T-helper 1 cell treated with Interleukin-12 subunit alpha and Interleukin-12 subunit beta and Interleukin-4 antibody, amounts not matched to agents 30 μg/mL and 1 μg/mL, for 36 hours (primary cell): ENCODE measurements around the gene AIP.
"Not testable (repeated sequence)": the region's sequence is repeated elsewhere in the genome, so short reads cannot be mapped to it uniquely, and the experiment has no call there.

Source experiments
- H3K27ac Mint-ChIP-seq: one replicate; pipeline ENCODE4 v1.8.0; 2021; ENCODE audit warnings: mild to moderate bottlenecking, mixed read lengths
- H3K27me3 Mint-ChIP-seq: one replicate; pipeline ENCODE4 v1.8.0; 2021; ENCODE audit warnings: low read depth, mixed read lengths
- H3K36me3 Mint-ChIP-seq: one replicate; pipeline ENCODE4 v1.8.0; 2021; ENCODE audit warnings: low read depth, mixed read lengths
- H3K4me1 Mint-ChIP-seq: one replicate; pipeline ENCODE4 v1.8.0; 2021; ENCODE audit warnings: low read depth, mixed read lengths
- H3K4me3 Mint-ChIP-seq: one replicate; pipeline ENCODE4 v1.8.0; 2021; ENCODE audit warnings: mild to moderate bottlenecking, moderate library complexity, mixed read lengths
- H3K9me3 Mint-ChIP-seq: one replicate; pipeline ENCODE4 v1.8.0; 2021; ENCODE audit warnings: mixed read lengths

The AIP gene

DNA sequence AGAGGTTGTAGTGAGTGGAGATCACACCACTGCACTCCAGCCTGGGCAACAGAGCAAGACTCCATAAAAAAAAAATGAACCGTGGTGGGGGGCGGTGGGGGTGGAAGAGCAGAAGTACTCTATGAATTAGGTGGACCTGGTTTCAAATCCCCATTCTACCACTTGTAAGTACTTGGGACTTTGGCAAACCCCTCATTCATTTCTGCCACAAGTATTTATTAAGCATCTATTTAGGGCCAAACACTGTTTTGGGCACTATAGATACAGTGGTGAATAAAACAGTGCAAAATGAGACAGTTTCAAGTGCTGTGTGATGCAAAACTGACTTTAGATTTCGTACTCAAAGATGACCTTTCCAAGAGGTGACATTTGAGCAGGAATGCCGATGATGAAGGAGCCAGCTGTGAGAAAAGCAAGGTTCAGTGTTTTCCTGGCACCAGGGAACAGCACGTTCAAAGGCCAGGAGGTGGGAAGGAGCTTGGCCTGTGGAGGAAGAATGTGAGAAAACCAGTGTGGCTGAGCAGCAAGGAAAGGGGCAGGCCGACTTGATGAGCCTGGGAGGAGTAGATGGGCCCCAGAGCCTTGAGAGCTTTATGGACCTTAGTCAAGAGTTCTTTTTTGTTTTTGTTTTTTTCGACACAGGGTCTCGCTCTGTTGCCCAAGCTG is 12.4 kb upstream of the AIP start:
- H3K9me3 Mint-ChIP-seq, result no peaks in the 10 kb centered on the region
- peaks cover 4% of the 10 kb centered on the region for H3K27me3 Mint-ChIP-seq
- no peak overlapping the region for H3K27ac Mint-ChIP-seq
- H3K36me3 Mint-ChIP-seq, result no peaks in the 10 kb centered on the region
- H3K4me1 Mint-ChIP-seq, result peaks cover 20% of the 10 kb centered on the region
- H3K4me3 Mint-ChIP-seq, result no peak overlapping the region

DNA sequence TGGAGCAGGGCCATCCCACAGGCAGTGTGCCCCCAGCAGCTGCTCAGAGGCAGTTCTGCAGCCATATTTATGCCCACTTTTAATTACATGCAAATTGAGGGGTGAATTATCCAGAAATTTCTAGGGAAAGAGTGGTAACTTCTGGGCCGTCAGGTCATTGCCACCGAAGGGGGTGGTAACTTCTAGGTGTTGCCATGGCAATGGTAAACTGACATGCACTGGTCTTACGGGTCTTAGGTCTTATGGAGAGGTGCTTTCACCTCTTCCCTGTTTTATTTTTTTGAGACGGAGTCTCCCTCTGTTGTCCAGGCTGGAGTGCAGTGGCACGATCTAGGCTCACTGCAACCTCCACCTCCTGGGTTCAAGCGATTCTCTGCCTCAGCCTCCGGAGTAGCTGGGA is 9.9 kb upstream of the AIP start:
- no peaks in the 10 kb centered on the region for H3K36me3 Mint-ChIP-seq
- H3K4me1 Mint-ChIP-seq, result peaks cover 9% of the 10 kb centered on the region
- peaks cover 4% of the 10 kb centered on the region for H3K27me3 Mint-ChIP-seq
- no peaks in the 10 kb centered on the region for H3K9me3 Mint-ChIP-seq
- no peak overlapping the region for H3K4me3 Mint-ChIP-seq
- no peak overlapping the region for H3K27ac Mint-ChIP-seq

DNA sequence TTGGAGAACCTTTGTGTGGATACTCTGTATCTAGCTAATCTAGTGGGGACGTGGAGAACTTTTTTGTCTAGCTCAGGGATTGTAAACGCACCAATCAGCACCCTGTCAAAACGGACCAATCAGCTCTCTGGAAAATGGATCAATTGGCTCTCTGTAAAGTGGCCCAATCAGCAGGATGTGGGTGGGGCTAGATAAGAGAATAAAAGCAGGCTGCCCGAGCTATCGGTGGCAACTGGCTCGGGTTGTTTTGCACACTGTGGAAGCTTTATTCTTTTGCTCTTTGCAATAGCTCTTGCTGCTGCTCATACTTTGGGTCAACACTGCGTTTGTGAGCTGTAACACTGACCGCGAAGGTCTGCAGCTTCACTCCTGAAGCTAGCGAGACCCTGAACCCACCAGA is 6.1 kb upstream of the AIP start:
- not testable (repeated sequence) for H3K9me3 Mint-ChIP-seq, H3K27me3 Mint-ChIP-seq, H3K27ac Mint-ChIP-seq, H3K4me1 Mint-ChIP-seq, H3K4me3 Mint-ChIP-seq, H3K36me3 Mint-ChIP-seq

DNA sequence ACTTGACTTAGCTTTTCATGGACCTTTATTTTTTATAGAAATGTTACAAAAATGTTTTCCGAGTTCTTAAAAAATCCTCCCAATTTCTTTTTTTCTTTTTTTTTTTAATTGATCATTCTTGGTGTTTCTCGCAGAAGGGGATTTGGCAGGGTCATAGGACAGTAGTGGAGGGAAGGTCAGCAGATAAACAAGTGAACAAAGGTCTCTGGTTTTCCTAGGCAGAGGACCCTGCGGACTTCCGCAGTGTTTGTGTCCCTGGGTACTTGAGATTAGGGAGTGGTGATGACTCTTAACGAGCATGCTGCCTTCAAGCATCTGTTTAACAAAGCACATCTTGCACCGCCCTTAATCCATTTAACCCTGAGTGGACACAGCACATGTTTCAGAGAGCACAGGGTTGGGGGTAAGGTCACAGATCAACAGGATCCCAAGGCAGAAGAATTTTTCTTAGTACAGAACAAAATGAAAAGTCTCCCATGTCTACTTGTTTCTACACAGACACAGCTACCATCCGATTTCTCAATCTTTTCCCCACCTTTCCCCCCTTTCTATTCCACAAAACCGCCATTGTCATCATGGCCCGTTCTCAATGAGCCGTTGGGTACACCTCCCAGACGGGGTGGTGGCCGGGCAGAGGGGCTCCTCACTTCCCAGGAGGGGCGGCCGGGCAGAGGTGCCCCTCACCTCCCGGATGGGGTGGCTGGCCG is 5.3 kb upstream of the AIP start:
- not testable (repeated sequence) for H3K9me3 Mint-ChIP-seq, H3K4me3 Mint-ChIP-seq, H3K4me1 Mint-ChIP-seq, H3K27me3 Mint-ChIP-seq, H3K36me3 Mint-ChIP-seq, H3K27ac Mint-ChIP-seq

DNA sequence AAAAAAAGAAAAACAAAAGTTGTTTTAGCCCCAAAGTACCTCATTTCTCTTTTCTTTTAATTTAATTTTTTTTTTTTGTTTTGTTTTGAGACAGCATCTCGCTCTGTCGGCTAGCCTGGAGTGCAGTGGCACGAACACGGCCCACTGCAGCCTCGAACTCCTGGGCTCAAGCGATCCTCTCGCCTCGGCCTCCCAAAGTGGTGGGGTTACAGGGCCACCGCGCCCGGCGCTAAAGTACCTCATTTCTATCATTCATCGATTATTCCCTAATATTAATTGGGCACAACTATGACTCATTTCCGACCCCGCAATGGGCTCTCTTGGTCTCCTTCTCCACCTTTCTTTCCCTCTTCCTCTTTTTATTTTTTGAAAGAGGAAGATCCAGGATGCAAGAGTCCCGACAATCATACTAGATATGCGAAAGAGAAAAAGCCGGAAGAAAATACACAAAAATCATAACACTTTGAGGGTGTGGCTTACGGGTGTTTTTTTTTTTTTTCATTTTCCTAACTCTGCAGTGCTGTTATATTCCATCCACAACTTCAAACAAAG is 475 bp upstream of the AIP start:
- Mint-ChIP-seq H3K27ac (peak overlapping the region; percentile 96), H3K27me3 (no peaks in the 10 kb centered on the region), H3K9me3 (no peaks in the 10 kb centered on the region), H3K4me1 (peaks cover 34% of the 10 kb centered on the region), H3K4me3 (peak overlapping the region; percentile 93), H3K36me3 (peaks cover 15% of the 10 kb centered on the region)

DNA sequence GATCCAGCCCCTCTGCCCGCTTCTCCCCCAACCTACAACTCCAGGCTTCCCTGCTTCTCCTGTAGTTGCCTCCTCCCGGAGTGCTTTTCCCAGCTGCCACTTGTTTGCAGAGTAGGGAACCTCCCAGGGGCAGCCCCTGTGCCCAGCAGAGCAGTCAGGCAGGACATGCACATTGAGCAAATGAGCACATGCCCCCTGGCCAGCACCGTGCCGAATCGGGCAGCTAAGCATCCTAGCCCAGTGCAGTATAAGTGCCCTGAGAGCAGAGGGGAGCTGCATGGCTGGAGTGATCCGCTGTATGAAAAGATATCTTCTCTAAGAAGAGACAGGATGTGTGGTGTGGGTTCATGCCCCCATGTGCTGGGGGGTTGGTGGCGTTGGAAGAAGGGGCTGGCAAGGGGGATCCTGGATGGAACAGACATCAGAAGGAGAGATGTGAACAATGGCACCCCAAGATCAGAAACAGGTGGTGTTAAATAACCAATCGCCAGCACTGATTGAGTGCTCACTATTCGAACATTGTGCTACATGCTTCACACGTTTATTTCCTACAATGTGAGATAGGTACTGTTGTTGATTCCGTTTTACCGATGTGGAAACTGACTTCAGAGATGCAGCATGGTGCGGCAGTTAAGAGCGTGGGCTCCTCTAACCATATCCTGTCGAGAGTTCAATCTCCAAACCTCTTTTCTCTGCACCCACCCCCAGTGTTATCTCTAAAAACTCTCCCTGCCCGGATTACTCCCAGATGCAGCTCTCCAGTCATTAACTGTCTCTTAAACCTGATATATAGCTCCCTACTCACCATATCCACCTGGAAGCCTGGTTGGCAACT is 1.2 kb downstream of the AIP start:
- peaks cover 49% of the 10 kb centered on the region for H3K4me1 Mint-ChIP-seq

DNA sequence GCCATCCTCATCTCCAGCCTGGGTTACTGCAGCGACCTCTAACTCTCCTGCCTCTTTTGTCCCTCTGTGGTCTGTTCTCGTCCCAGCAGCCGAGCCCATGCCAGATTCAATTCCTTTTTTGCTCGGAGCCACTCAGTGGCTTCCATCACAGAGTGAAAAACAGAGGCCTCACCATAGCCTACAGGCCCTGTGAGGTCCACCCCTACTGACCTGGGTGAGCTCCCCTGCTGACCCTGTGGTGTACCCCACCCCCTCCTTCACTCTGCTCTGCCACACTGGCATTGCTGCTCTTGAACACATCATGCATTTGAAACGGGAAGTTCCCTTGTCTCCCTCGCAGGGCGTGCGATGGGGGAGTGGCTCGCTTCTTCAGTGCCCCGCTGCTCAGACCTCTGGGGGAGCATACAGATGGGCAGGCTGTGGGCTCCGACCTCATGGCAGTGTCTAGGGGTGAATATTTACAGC is 2.1 kb downstream of the AIP start:
- peaks cover 27% of the 10 kb centered on the region for H3K36me3 Mint-ChIP-seq
- no peaks in the 10 kb centered on the region for H3K27me3 Mint-ChIP-seq
- no peaks in the 10 kb centered on the region for H3K9me3 Mint-ChIP-seq
- H3K4me1 Mint-ChIP-seq, result peaks cover 53% of the 10 kb centered on the region
- peak overlapping the region; percentile 96 for H3K27ac Mint-ChIP-seq
- peak overlapping the region; percentile 93 for H3K4me3 Mint-ChIP-seq

More for the DNA sequence above, 1.2 kb downstream of the AIP start:
- H3K4me3 Mint-ChIP-seq, result peak overlapping the region; percentile 93
- peaks cover 23% of the 10 kb centered on the region for H3K36me3 Mint-ChIP-seq
- no peaks in the 10 kb centered on the region for H3K27me3 Mint-ChIP-seq
- no peaks in the 10 kb centered on the region for H3K9me3 Mint-ChIP-seq
- peak overlapping the region; percentile 96 for H3K27ac Mint-ChIP-seq

DNA sequence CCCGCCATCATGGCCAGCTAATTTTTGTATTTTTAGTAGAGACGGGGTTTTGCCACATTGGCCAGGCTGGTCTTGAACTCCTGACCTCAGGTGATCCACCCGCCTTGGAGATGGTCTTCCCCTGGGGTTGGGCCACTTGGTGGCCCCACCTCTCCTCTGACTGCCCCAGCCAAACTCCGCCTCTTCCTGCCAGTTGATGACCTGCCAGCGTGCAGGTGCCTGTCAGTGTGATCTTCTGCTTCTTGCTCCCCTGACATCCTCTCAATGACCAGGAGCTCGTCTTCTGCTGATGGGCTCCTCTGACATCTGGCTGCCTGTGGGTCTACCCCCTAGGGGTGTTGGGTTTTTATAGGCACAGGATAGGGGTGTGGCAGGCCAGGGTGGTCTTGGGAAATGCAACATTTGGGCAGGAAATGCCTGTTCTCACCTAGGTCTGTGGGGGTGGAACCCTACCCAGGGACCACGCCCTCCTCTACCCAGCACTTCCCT is 3.1 kb downstream of the AIP start:
- H3K27me3 Mint-ChIP-seq, H3K9me3 Mint-ChIP-seq: not testable (repeated sequence)
- H3K4me1 Mint-ChIP-seq, result peaks cover 53% of the 10 kb centered on the region
- H3K36me3 Mint-ChIP-seq, result peaks cover 27% of the 10 kb centered on the region
- peak overlapping the region; percentile 96 for H3K27ac Mint-ChIP-seq
- H3K4me3 Mint-ChIP-seq, result peak overlapping the region; percentile 67

DNA sequence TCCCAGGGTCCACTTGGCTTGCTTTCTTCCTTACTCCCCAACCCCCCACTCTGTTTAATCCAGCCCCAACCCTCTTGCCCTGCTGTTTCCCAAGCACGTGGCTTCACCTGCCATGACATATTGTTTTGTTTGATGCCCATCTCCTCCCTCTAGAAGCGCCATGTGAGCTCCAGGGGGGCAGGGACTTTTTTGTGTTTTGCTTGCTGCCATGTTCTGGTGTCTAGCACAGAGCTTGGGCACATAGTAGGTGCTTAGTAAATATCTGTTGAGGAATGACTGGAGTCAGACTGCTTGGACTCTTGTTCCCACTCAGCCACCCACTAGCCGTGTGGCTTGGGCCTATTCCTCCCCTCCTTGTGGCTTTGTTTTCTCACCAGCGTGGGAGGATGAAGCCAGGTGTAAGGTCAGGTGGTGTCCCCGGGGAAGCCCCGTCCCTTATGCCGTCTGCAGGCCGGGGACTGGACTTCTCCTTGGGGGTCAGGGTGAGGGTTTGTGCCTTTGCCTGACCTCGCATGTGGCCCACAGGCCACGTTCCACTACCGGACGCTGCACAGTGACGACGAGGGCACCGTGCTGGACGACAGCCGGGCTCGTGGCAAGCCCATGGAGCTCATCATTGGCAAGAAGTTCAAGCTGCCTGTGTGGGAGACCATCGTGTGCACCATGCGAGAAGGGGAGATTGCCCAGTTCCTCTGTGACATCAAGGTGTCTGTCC is 3.8 kb downstream of the AIP start:
- H3K4me3 Mint-ChIP-seq, result peak overlapping the region; percentile 67
- H3K9me3 Mint-ChIP-seq, result no peaks in the 10 kb centered on the region
- peak overlapping the region; percentile 96 for H3K27ac Mint-ChIP-seq
- H3K27me3 Mint-ChIP-seq, result no peaks in the 10 kb centered on the region
- H3K4me1 Mint-ChIP-seq, result peaks cover 53% of the 10 kb centered on the region
- peaks cover 27% of the 10 kb centered on the region for H3K36me3 Mint-ChIP-seq

DNA sequence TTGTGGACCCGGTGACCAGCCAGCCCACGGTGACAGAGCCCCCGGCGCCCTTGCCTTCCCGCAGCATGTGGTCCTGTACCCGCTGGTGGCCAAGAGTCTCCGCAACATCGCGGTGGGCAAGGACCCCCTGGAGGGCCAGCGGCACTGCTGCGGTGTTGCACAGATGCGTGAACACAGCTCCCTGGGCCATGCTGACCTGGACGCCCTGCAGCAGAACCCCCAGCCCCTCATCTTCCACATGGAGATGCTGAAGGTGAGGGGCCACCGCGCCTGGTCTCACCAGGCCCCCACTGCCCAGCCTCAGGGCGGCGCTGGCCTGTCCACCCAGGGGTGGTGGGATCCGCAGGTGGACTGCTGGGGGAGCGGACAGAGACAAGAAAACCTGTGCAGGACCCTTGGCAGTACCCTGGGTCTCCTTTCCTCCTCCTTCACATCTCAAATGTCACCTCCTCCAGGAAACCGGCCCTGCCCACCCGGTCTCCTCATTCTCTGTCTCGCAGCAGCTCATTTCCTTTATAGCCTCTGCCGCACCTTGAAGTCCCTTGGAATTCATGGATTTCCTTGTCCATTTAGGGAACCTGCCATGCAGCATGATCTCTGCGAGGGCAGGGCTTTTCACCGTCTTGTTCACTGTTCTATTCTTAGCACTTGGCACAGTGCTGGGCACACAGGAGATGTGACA is 6.5 kb downstream of the AIP start:
- Mint-ChIP-seq H3K27me3 (no peaks in the 10 kb centered on the region), H3K4me1 (peaks cover 44% of the 10 kb centered on the region), H3K4me3 (no peak overlapping the region), H3K9me3 (no peaks in the 10 kb centered on the region), H3K27ac (peak overlapping the region; percentile 96), H3K36me3 (peaks cover 27% of the 10 kb centered on the region)

DNA sequence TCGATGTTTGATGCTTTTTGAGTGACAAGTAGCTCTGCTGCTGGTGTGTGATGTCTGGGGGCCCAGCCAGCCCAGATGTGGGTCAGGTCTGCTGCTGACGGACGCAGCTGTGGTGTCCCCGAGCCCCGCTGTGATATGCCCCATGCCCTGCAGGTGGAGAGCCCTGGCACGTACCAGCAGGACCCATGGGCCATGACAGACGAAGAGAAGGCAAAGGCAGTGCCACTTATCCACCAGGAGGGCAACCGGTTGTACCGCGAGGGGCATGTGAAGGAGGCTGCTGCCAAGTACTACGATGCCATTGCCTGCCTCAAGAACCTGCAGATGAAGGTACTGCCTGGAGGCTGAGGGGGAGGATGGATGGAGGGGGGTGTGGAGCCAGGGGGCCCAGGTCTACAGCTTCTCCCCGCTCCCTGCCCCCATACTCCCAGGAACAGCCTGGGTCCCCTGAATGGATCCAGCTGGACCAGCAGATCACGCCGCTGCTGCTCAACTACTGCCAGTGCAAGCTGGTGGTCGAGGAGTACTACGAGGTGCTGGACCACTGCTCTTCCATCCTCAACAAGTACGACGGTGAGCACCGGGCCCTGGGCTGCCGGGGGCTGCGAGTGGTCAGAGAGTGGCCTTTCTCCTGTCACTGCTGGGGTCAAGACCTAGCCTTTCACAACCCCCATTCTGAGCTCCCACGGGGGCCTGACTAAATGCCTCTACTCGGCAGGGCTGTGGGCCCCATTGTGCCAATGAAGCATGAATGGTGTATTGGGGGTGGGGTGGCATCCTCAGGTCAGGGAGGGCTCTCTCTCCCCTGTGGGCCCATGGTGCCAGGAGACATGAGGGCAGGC is 7.3 kb downstream of the AIP start:
- Mint-ChIP-seq H3K4me3 (no peak overlapping the region), H3K27ac (peak overlapping the region; percentile 81), H3K36me3 (peaks cover 22% of the 10 kb centered on the region), H3K9me3 (no peaks in the 10 kb centered on the region), H3K4me1 (peaks cover 36% of the 10 kb centered on the region), H3K27me3 (no peaks in the 10 kb centered on the region)

DNA sequence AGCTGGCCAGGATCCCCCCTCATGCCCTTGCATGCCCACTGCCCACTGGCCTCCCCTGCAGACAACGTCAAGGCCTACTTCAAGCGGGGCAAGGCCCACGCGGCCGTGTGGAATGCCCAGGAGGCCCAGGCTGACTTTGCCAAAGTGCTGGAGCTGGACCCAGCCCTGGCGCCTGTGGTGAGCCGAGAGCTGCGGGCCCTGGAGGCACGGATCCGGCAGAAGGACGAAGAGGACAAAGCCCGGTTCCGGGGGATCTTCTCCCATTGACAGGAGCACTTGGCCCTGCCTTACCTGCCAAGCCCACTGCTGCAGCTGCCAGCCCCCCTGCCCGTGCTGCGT is 7.9 kb downstream of the AIP start:
- Mint-ChIP-seq H3K27me3 (no peaks in the 10 kb centered on the region), H3K36me3 (peaks cover 24% of the 10 kb centered on the region), H3K27ac (no peak overlapping the region), H3K4me1 (peaks cover 35% of the 10 kb centered on the region), H3K4me3 (no peak overlapping the region), H3K9me3 (no peaks in the 10 kb centered on the region)
